Activated CD8-positive, alpha-beta T cell treated with anti-CD3 and anti-CD28 coated beads for 36 hours (primary cell): Measurements from ENCODE around the gene ABCA13. TPM values are rescaled to one million over a fixed set of nuclear protein-coding genes. Genes with fewer than 3 reads are reported as not detected.

Experiments
- ATAC-seq: fragments of 200-7000 bp; cut with Tn5 transposase; one replicate; pipeline ENCODE4 v1.10.0; 2021; ENCODE audit warnings: mild to moderate bottlenecking, moderate library complexity
- CTCF ChIA-PET: fragments of 350-600 bp; sonication (Branson Sonifier 250); formaldehyde crosslinking; loops from one replicate; lab custom pipeline; 2021; ENCODE audit warnings: antibody characterized with exemption; lab: Charles Lee
- POLR2A ChIA-PET: fragments of 350-600 bp; sonication (Branson Sonifier 250); formaldehyde crosslinking; loops from one replicate; lab custom pipeline; 2021; ENCODE audit warnings: antibody characterized with exemption; lab: Charles Lee
- DNase-seq: peaks from one replicate; pipeline ENCODE4 v3.0.0-alpha.2; 2020
- H3K27ac Mint-ChIP-seq: one replicate; pipeline ENCODE4 v1.8.0; 2021; ENCODE audit warnings: mild to moderate bottlenecking, mixed read lengths
- H3K27me3 Mint-ChIP-seq: one replicate; pipeline ENCODE4 v1.8.0; 2021; ENCODE audit warnings: mixed read lengths
- H3K36me3 Mint-ChIP-seq: one replicate; pipeline ENCODE4 v1.8.0; 2021; ENCODE audit warnings: low read depth, mixed read lengths
- H3K4me1 Mint-ChIP-seq: one replicate; pipeline ENCODE4 v1.8.0; 2021; ENCODE audit warnings: low read depth, mixed read lengths
- H3K4me3 Mint-ChIP-seq: one replicate; pipeline ENCODE4 v1.8.0; 2021; ENCODE audit warnings: mild to moderate bottlenecking, moderate library complexity, mixed read lengths
- H3K9me3 Mint-ChIP-seq: one replicate; pipeline ENCODE4 v1.8.0; 2021; ENCODE audit warnings: mixed read lengths
- intact Hi-C: fragments of 100-400 bp; cut with micrococcal nuclease; formaldehyde crosslinking; loops from one replicate; pipeline ENCODE4 v1.10.0; 2022
- total RNA-seq, 2 experiments: library from RNA; stranded (reverse); gene quantifications; one replicate each; pipeline ENCODE4 v1.2.3, GENCODE V29; 2021
- TF ChIP-seq, protein P1 (sequence below): fragments of 200-600 bp; IDR thresholded peaks from one replicate; pipeline ENCODE4 v1.8.0; 2022; ENCODE audit warnings: antibody characterized with exemption, mild to moderate bottlenecking

Gene ABCA13
- total RNA-seq, 2 experiments from 2014 or later: not detected

DNA sequence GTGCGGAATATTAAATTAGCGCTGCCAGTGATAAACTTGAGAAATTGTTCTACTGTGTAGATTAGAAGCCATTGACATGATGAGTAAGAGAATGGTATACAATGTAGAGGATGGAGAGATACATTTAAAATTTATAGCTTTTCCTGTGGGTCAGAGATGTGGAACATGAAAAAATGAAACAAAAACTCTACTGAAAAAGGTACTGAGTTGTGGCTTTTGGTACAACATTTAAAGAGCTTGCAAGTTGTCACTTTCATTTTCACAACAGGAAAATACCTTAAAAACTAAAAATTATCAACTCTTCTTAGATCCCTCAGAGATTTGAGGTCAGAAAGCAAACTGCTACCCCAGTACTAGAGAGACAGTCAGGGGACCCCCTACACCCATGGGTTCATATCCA is 404.3 kb downstream of the ABCA13 start:
- Mint-ChIP-seq H3K36me3 (no peaks in the 10 kb centered on the region), H3K4me1 (no peaks in the 10 kb centered on the region), H3K27ac (no peak overlapping the region), H3K4me3 (no peak overlapping the region), H3K27me3 (no peaks in the 10 kb centered on the region), H3K9me3 (no peaks in the 10 kb centered on the region)
- TF ChIP-seq, protein P1, sequence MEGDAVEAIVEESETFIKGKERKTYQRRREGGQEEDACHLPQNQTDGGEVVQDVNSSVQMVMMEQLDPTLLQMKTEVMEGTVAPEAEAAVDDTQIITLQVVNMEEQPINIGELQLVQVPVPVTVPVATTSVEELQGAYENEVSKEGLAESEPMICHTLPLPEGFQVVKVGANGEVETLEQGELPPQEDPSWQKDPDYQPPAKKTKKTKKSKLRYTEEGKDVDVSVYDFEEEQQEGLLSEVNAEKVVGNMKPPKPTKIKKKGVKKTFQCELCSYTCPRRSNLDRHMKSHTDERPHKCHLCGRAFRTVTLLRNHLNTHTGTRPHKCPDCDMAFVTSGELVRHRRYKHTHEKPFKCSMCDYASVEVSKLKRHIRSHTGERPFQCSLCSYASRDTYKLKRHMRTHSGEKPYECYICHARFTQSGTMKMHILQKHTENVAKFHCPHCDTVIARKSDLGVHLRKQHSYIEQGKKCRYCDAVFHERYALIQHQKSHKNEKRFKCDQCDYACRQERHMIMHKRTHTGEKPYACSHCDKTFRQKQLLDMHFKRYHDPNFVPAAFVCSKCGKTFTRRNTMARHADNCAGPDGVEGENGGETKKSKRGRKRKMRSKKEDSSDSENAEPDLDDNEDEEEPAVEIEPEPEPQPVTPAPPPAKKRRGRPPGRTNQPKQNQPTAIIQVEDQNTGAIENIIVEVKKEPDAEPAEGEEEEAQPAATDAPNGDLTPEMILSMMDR: no peak
- ChIA-PET POLR2A (no interaction called here), CTCF (no interaction called here)
- ATAC-seq (no peak), DNase-seq (no peak)
- intact Hi-C loops: no loop called here

DNA sequence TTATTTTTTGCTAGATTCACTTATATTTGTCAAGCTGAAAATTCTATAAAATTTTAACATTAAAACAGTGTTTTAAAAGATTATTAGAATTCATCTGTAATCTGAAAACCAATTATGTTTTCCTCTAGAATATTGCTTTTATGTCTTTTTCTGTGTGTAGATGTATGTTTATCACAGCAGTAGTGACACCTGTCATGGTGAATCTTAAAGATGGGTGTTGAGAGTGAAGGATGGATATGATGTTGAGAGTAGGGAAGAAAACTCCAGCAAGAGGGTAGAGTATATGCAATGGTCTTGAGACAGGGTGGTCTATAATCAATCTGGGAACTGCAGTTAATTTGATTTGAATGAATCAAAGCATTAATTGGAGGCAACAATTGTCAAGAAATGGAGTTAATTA is 416.2 kb downstream of the ABCA13 start:
- intact Hi-C loops: no loop called here
- TF ChIP-seq, protein P1: no peak
- H3K4me3 Mint-ChIP-seq: no peak overlapping the region
- ATAC-seq: no peak
- CTCF ChIA-PET: no interaction called here
- POLR2A ChIA-PET: no interaction called here
- no peaks in the 10 kb centered on the region for H3K9me3 Mint-ChIP-seq
- DNase-seq: no peak
- no peaks in the 10 kb centered on the region for H3K4me1 Mint-ChIP-seq
- no peaks in the 10 kb centered on the region for H3K36me3 Mint-ChIP-seq
- no peak overlapping the region for H3K27ac Mint-ChIP-seq
- H3K27me3 Mint-ChIP-seq: no peaks in the 10 kb centered on the region

DNA sequence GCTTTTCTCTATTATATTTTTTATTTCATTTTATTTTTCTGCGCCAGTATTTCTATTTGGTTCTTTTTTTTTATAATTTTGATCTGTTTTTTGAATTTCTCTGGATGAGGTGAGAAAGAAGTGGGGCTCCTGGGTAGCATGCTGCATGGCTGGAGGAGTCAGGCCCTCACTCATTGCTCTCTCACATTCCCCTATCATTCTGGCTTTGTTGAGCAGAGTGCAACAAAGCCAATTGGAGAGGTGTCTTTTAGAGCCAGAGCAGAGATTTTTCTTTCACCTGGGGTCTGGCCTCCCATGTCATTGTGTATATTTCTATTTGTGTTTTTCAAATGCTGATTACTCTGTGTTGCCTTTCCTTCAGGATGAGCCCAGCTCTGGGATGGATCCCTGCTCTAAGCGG is 423.1 kb downstream of the ABCA13 start:
- ATAC-seq (no peak), DNase-seq (no peak)
- H3K27me3 Mint-ChIP-seq: no peaks in the 10 kb centered on the region
- no peak overlapping the region for H3K27ac Mint-ChIP-seq
- CTCF ChIA-PET: no interaction called here
- no peak overlapping the region for H3K4me3 Mint-ChIP-seq
- no peaks in the 10 kb centered on the region for H3K36me3 Mint-ChIP-seq
- H3K9me3 Mint-ChIP-seq: no peaks in the 10 kb centered on the region
- intact Hi-C loops: no loop called here
- TF ChIP-seq, protein P1: no peak
- H3K4me1 Mint-ChIP-seq: no peaks in the 10 kb centered on the region
- POLR2A ChIA-PET: no interaction called here

DNA sequence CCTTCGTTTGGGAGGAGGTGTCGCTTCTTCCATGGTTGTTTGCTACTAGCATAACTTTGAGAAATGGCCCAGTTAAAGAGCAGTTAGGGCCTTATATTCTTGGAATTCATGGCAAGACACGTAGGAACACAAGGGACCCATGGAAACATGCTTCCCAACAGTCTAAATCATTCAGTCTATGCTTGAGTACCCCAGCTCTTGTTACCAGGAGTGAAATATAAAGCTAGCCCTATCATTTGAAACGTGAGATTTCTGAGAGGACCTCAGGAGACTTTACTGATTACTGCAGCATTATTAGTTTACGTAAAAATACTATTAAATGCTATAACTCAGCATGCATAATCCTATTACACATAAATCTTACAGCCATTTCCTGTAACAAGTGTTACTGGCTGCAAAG is 424.5 kb downstream of the ABCA13 start:
- ATAC-seq: no peak

DNA sequence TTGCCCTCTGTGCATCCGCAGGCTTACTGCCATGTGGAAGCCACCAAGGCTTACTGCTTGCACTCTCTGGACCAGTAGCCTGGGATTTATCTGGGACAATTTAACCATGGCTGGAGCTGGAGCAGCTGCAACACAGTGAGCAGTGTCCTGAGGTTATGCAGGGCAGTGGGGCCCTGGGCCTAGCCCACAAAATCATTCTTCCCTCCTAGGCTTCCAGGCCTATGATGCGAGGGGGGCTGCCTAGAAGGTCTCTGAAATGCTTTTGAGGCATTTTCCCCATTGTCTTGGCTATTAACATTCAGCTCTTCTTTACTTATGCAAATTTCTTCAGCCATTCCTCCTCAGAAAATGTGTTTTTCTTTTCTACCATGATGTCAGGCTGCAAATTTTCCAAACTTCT is 439.4 kb downstream of the ABCA13 start:
- ChIA-PET POLR2A (no interaction called here), CTCF (no interaction called here)
- Mint-ChIP-seq H3K27ac (no peak overlapping the region), H3K36me3 (no peaks in the 10 kb centered on the region), H3K4me1 (no peaks in the 10 kb centered on the region), H3K4me3 (no peak overlapping the region), H3K27me3 (no peaks in the 10 kb centered on the region), H3K9me3 (peaks cover 2% of the 10 kb centered on the region)
- intact Hi-C loops: no loop called here
- ATAC-seq (no peak), DNase-seq (no peak)
- TF ChIP-seq, protein P1: no peak

More for the DNA sequence above, 424.5 kb downstream of the ABCA13 start:
- TF ChIP-seq, protein P1: no peak
- Mint-ChIP-seq H3K4me1 (no peaks in the 10 kb centered on the region), H3K4me3 (no peak overlapping the region), H3K27ac (no peak overlapping the region), H3K27me3 (no peaks in the 10 kb centered on the region), H3K9me3 (no peaks in the 10 kb centered on the region), H3K36me3 (no peaks in the 10 kb centered on the region)
- CTCF ChIA-PET: no interaction called here
- DNase-seq: no peak
- intact Hi-C loops: no loop called here
- POLR2A ChIA-PET: no interaction called here
